ENCODE measurements around the gene UBL7.
"Not testable (repeated sequence)": the region's sequence is repeated elsewhere in the genome, so short reads cannot be mapped to it uniquely, and the experiment has no call there.

Gene UBL7

GRCh38 chr15:74463634-74464033, 2.7 kb upstream of the UBL7 start:
- no peak for DNase-seq (ENCODE audit: low read depth)

GRCh38 chr15:74461847-74462511, 1.0 kb upstream of the UBL7 start:
- no peak for DNase-seq (ENCODE audit: low read depth)

DNA sequence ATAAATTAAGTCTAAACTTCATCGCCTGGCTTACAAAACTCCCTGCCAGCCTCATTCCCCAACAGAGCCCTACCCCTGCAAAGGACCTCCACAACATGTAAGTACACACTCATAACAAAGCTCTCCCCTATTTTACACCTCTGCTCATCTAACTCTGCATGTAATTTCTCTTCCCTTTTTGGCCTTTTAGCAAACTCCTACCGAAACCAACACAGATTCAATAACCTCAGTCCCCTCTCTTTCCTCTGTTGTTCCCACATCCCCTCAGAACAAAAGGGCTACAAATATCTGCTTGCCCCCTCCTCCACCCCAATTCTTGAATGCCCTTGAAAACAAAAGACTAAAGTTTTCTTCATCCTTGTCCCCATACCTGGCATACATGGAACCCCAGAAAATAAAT, 662 bp downstream of the UBL7 start:
- DNase-seq (ENCODE audit: low read depth): no peak

- not testable (repeated sequence) for DNase-seq (ENCODE audit: low read depth)
These were observed 1.2 kb downstream of the UBL7 start for GRCh38 chr15:74459798-74460197.

DNA sequence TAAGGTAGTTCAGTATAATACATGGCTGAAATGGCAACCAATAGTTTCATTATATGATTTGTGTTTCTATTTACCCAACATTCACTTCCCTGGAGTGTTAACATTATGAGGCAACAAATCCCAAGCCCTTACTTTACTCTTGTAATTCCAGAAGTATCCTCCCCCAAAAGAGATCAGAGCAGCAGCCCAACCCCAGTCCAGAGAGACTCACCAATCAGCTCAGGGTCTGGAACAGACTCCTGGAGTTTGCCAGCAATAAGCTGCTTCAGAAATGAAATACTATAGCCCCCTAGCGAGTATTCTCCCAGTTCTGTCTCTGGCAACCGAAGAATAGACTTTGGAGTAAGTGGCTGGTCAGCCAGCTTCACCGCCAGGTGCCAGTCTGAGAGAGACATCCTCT, 2.5 kb downstream of the UBL7 start:
- DNase-seq (ENCODE audit: low read depth): no peak

GRCh38 chr15:74457036-74457435, 3.9 kb downstream of the UBL7 start:
- DNase-seq (ENCODE audit: low read depth): not testable (repeated sequence)

GRCh38 chr15:74454764-74455500, 6.0 kb downstream of the UBL7 start:
- no peak for DNase-seq (ENCODE audit: low read depth)

DNA sequence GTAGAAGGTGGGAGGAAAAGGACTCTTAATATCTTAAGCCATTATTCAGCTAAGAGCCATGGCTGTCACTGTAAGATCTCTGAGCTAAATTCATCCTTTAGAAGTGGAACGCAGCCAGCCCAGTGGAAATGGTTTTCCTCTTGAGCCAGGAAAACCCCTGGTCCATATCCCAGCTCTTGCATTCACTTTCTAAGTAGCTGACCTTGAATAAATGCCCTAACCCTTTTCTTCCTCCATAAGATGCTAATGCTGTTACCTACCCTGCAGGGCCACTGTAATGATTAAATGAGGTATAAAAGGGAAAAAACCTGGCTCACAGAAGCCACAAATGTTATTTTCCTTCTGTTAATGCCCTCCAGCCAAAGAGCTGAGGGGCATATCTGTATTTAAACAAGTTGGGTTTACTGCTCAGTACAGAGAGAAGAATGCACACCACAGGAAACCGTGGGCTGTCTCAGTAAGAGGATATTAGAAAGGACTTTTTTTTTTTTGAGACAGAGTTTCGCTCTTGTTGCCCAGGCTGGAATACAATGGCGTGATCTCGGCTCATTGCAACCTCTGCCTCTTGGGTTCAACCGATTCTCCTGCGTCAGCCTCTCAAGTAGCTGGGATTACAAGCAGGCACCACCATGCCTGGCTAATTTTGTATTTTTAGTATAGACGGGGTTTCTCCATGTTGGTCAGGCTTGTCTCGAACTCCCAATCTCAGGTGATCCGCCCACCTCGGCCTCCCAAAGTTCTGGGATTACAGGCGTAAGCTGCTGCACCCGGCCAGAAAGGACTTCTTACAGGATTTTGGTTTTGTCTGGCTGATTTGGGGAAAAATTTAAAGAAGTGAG, 6.8 kb downstream of the UBL7 start:
- DNase-seq (ENCODE audit: low read depth): no peak

DNA sequence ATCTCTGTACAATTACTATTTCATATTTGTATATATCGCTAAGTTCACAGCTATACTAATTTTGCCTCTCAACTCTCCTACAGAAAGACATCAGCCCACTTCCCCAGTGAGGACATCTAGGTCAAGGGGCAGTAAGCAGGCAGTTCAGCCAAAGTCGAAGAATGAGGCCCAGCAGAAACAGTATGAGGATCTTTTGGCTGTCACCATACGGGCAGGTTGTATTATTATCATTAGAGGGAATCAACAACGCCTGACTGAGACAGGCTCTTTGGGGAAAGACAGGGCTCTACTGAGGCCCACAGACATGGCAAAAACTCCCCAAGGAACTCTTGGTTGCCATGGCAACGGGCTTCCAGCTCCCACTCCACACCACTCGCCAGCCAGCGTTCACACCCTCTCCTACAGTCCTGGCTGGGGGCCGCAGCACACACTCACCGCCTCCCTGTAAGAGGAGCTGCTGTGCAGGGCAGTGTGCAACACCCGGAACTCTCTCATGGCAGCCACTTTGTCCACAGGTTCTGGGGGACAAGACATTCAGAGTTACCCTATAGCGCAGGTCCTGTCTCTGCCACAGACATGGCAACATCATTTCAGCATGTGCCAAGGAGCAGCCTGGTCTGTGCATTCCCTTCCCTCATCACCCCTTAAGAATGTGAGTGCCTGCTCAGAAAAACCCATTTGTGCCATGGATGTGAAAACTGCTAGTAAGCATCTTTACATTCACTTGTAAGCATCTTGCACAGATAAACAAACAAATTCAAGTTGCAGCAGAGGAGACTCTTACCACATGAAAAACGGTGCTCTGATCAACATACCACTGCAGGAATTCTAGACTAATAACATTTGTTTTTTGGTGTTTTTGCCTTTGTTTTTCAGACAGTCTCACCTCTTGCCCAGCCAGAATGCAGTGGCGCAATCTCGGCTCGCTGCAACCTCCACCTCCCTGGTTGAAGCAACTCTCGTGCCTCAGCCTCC, 8.8 kb downstream of the UBL7 start:
- no peak for DNase-seq (ENCODE audit: low read depth)

DNA sequence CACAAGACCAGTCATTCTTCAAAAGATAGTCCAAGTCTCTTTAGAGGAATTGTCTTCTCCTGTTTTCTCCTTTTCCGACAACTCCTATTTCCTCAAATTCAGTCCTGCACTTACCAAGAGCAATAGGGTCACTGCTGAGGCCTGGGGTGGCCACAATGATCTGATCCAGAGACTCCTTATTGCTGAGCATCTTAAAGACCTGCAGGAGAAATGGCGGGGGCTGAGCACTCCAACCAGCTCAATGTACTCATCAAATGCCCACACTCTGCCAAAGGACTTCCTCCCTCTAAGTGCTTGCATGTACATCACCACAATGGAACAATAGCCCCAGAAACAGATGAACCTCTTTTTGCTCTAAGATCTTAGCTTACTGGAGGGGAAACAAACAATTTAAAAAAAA, 9.6 kb downstream of the UBL7 start:
- no peak for DNase-seq (ENCODE audit: low read depth)

DNA sequence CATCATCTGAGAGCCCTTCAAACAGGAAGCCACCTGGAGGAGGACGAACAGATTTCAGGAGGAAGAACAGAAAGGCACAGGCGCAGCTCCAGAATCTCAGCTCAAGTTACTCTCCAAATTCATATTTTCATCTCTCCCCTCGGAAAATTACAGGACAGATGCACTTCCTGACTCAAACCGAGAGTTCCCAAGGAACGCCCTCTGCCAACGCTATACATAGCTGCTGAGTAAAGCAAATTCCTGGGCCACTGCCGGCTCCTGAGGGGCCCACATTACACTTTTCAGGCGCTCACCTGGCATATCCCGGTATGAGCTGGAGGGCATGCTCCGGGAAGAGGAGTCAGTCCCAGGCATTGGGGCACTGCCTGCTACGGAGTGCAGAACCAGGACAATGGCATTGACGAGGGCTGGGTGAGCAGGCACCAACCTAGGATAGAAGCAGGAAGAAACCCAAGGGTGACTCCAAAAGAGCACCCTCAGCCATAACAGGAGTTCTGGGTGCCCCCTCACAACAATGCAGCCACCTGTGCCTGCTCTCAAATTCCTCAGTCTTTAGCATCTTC, 11.2 kb downstream of the UBL7 start:
- no peak for DNase-seq (ENCODE audit: low read depth)

GRCh38 chr15:74449095-74449494, 11.9 kb downstream of the UBL7 start:
- DNase-seq (ENCODE audit: low read depth): no peak

DNA sequence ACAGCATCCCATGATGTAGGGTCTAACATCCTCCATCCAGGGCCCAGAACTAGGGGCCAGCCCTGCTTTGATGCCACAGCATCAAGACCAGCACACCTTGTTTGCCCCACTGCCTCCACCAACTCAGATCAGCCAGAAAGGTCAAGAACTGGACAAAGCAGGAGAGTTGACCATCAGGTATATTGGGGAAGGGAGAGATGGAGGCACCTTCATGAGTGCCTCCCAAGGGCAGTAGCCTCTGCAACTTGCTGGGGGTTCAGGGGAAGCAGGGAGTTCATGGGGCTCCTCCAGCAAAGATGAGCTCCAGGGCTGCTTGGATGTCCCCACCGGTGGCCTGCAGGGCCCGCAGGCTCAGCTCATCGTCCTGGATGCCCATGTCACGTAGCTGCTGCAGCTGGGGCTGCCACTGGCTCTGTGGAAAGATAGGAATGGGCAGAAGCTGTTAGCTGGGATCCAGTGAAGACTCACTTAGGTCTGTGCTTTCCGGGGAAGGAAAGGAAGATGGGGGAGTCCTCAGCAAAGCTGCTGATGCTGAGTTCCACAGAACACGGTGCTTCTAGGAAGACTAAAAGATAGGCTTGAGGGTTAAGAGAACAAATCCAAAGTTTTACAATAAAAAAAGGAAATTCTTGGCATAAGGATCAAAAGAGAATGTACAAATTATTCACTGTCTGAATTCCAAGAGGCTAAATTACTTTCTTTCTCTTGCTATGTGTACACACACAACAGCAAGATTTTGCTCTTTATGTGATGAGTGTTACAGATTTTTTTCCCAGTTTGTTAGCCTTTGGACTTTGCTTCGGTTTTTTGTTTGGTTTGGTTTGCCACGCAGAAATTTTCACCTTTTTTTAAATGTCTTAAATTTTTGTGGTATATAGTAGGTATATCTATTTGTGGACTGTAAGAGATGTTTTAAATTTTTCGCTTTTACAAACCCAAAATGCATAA, 14.9 kb downstream of the UBL7 start:
- DNase-seq (ENCODE audit: low read depth): no peak

DNA sequence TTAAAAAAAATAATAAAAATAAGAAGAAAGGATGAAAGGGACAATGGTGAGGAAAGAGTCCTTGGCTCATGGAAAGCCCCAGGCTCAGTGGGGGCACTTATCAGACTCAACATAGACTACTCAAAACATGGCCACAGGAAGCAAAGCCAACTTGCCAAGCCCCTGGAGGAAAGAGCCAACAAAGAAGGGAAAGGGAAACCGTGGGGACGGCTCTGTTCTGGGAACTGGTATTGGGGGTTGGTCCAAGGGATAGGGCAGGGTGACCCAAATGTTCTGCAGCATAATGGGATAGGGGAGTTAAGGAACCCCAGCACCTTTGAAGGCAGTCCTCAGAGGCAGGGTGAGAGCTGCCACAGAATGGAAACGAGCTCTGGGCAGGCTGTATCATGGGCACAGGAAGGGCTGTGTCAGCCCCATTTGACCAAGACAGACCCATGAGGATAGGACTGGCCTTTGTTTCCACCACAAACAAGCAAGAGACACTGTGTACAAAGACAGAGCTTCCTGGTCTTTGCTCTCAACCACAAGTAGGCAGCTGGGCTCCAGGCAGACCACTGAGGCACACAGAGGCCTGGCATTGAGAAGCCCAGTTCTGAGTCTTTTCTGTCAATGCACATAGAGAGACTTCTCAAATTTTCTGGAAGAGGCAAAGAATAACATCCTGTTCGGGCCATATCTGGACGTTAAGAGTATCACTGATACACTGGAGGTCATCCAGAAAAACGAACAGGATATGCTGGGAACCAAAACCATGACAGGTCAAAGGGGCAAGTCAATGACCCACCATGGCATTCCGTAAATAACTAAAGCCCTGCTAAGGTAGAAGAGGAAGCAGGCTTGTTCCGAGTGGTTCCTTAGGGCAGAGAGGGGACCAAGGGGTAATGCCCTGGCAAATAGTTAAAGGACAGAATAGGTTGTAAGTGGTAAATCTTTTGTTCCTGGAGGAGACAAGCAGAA, 16.6 kb downstream of the UBL7 start:
- no peak for DNase-seq (ENCODE audit: low read depth)

DNA sequence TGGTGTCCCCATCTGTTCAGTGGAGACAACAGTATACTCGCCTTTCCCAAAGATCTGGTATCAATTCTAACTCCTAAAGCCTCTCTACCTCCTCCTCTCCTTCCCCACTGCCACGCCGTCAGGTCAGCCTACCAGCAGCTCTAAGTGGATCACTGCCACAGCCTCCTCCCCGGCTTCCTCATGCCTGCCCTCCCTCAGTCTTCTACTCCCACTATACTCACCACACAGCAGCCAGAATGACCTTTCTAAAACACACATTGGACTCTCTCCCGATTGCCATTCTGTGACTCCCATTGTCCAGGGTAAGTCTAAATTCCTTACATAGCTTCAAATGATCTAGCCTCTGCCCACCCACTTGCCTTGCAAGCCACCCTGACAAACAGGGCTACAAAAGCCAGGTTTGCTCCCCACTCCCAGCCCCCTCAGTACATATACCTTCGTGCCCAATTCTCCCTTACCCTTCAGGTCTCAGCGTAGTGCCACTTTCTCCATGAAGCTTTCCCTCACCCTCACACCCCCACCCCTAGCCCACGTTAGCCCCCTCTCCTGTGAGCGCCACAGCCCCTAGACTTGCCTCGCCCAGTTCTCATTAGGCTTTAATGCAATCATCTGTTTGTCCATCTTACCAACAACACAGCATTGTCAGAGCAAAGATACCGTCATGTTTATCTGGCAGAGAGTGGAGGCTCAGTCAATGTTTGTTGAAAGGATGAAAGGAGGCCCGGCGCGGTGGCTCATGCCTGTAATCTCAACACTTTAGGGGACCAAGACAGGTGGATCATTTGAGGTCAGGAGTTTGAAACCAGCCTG, 17.7 kb downstream of the UBL7 start:
- DNase-seq (ENCODE audit: low read depth): no peak

DNA sequence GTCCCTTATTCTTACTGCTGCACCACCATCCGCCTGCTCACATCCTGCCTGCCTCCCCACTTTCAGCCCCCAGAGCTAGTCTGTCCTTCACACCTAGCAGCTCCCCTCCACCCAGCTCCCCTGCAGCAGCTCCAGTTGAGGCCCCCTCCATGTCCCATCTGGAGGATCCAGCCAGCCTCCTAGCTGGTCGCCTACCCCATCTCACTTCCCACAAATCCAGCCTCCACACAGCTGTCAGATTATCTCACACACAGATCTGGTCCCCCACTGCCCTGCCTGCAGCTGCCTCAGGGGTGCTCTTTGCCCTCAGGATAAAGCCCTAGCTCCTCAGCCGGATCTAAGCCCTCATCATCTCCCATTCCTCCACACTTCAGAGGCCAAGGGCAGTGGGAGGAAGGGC, 18.4 kb downstream of the UBL7 start:
- no peak for DNase-seq (ENCODE audit: low read depth)

GRCh38 chr15:74442063-74442462, 18.9 kb downstream of the UBL7 start:
- no peak for DNase-seq (ENCODE audit: low read depth)

GRCh38 chr15:74441248-74441941, 19.6 kb downstream of the UBL7 start:
- no peak for DNase-seq (ENCODE audit: low read depth)

All from activated T-cell treated with anti-CD3 and anti-CD28 coated beads for 24 hours (primary cell).